NCI-H82 treated with DMSO at 0.1 percent for 48 hours (cell line): Measurements from ENCODE around the gene LHPP.

ENCODE experiments used
- DNase-seq: peaks from one replicate; lab custom pipeline; 2025; ENCODE audit not compliant: unreplicated experiment; lab: John Stamatoyannopoulos, UW

LHPP gene

GRCh38 chr10:124552691-124553276 is 91.2 kb downstream of the LHPP start:
- no peak for DNase-seq

GRCh38 chr10:124554085-124554858 is 92.6 kb downstream of the LHPP start:
- DNase-seq: no peak

GRCh38 chr10:124557167-124557566 is 95.5 kb downstream of the LHPP start:
- DNase-seq: no peak

- DNase-seq: no peak
Observed at GRCh38 chr10:124557648-124558338, 96.2 kb downstream of the LHPP start.

GRCh38 chr10:124558339-124559321 is 97.0 kb downstream of the LHPP start:
- no peak for DNase-seq

- no peak for DNase-seq
Observed at GRCh38 chr10:124559372-124560132, 97.9 kb downstream of the LHPP start.

GRCh38 chr10:124560377-124561105 is 98.9 kb downstream of the LHPP start:
- no peak for DNase-seq

- no peak for DNase-seq
Observed at GRCh38 chr10:124561206-124561605, 99.6 kb downstream of the LHPP start.

GRCh38 chr10:124562425-124563060 is 100.9 kb downstream of the LHPP start:
- DNase-seq: no peak

GRCh38 chr10:124563320-124564040 is 101.9 kb downstream of the LHPP start:
- no peak for DNase-seq

GRCh38 chr10:124564881-124565280 is 103.3 kb downstream of the LHPP start:
- DNase-seq: no peak

- DNase-seq: no peak
Observed at GRCh38 chr10:124565565-124566221, 104.1 kb downstream of the LHPP start.

- DNase-seq: no peak
Observed at GRCh38 chr10:124566222-124566888, 104.7 kb downstream of the LHPP start.

GRCh38 chr10:124566981-124567835 is 105.6 kb downstream of the LHPP start:
- DNase-seq: no peak

- DNase-seq: no peak
Observed at GRCh38 chr10:124568339-124568738, 106.7 kb downstream of the LHPP start.

- no peak for DNase-seq
Observed at GRCh38 chr10:124568848-124569622, 107.4 kb downstream of the LHPP start.
